Glutamatergic neuron (in vitro differentiated cells): Measurements from ENCODE around the gene GIGYF2. TPM values are rescaled to one million over a fixed set of nuclear protein-coding genes. Genes with fewer than 3 reads are reported as not detected.

Experiments
- DNase-seq: peaks from one replicate; pipeline ENCODE4 v3.0.0; 2022
- H3K27ac Mint-ChIP-seq: one replicate; pipeline ENCODE4 v1.8.0; 2020; ENCODE audit warnings: mild to moderate bottlenecking, mixed read lengths, inconsistent platforms; ENCODE audit not compliant: unreplicated experiment
- H3K27me3 Mint-ChIP-seq: one replicate; pipeline ENCODE4 v1.8.0; 2020; ENCODE audit warnings: mild to moderate bottlenecking, moderate library complexity, mixed read lengths, inconsistent platforms; ENCODE audit not compliant: unreplicated experiment
- H3K36me3 Mint-ChIP-seq: one replicate; pipeline ENCODE4 v1.8.0; 2020; ENCODE audit warnings: mild to moderate bottlenecking, mixed read lengths, inconsistent platforms; ENCODE audit not compliant: unreplicated experiment
- H3K4me1 Mint-ChIP-seq: one replicate; pipeline ENCODE4 v1.8.0; 2020; ENCODE audit warnings: mild to moderate bottlenecking, low read depth, mixed read lengths, inconsistent platforms; ENCODE audit not compliant: unreplicated experiment
- H3K4me3 Mint-ChIP-seq: one replicate; pipeline ENCODE4 v1.8.0; 2020; ENCODE audit warnings: mild to moderate bottlenecking, mixed read lengths, inconsistent platforms; ENCODE audit not compliant: unreplicated experiment
- H3K9me3 Mint-ChIP-seq: one replicate; pipeline ENCODE4 v1.8.0; 2020; ENCODE audit warnings: mild to moderate bottlenecking, moderate library complexity, mixed read lengths, inconsistent platforms; ENCODE audit not compliant: unreplicated experiment
- total RNA-seq: library from RNA; stranded (reverse); fragmentation: NEBNext Ultra II Directional; extraction: Animal tissue kit (Norgen Biotek cat#: 25700); gene quantifications from one replicate; pipeline ENCODE4 v1.2.1, GENCODE V29; 2021; ENCODE audit not compliant: unreplicated experiment
- TF ChIP-seq, protein P1 (sequence below): fragments of 200-600 bp; sonication (generic); IDR thresholded peaks from one replicate; pipeline ENCODE4 v1.5.0; 2021; ENCODE audit not compliant: partially characterized antibody, unreplicated experiment

The GIGYF2 gene
- total RNA-seq, 1 donor from 2014 or later, result 91.7 TPM

DNA sequence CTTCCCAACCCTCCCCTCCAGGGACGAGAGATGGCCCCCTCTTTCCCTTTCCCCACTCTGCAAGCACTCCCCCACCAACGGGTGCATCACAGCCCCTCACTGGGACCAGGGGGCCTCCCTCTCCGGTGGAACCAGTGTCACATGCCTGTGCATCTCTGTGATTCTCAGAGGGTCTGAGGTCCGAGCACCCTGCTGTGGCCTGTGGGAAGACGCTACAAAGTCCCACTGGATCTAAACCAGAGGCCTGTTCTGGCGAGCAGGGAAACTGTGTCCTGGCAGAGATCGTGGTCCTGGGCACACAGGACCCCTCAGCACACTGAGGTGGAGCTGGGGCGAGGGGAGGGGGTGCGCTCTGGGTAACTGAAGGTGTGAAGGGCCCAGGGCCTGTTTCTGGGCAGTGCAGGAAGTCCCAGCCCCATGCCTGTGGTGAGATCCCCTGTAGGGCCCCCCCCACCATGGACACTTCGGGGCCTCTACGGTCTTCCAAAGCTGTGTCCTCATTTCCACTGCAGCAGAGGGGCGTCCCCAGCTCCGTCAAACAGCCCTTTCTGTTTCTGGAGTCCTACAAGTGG lies 180.9 kb downstream of the GIGYF2 start:
- H3K9me3 Mint-ChIP-seq, result peaks cover 4% of the 10 kb centered on the region
- H3K4me1 Mint-ChIP-seq, result peaks cover 2% of the 10 kb centered on the region
- no peak overlapping the region for H3K4me3 Mint-ChIP-seq
- TF ChIP-seq, protein P1, sequence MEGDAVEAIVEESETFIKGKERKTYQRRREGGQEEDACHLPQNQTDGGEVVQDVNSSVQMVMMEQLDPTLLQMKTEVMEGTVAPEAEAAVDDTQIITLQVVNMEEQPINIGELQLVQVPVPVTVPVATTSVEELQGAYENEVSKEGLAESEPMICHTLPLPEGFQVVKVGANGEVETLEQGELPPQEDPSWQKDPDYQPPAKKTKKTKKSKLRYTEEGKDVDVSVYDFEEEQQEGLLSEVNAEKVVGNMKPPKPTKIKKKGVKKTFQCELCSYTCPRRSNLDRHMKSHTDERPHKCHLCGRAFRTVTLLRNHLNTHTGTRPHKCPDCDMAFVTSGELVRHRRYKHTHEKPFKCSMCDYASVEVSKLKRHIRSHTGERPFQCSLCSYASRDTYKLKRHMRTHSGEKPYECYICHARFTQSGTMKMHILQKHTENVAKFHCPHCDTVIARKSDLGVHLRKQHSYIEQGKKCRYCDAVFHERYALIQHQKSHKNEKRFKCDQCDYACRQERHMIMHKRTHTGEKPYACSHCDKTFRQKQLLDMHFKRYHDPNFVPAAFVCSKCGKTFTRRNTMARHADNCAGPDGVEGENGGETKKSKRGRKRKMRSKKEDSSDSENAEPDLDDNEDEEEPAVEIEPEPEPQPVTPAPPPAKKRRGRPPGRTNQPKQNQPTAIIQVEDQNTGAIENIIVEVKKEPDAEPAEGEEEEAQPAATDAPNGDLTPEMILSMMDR, result no peak
- no peak overlapping the region for H3K27ac Mint-ChIP-seq
- no peak for DNase-seq
- H3K27me3 Mint-ChIP-seq, result peaks cover 14% of the 10 kb centered on the region
- no peaks in the 10 kb centered on the region for H3K36me3 Mint-ChIP-seq

DNA sequence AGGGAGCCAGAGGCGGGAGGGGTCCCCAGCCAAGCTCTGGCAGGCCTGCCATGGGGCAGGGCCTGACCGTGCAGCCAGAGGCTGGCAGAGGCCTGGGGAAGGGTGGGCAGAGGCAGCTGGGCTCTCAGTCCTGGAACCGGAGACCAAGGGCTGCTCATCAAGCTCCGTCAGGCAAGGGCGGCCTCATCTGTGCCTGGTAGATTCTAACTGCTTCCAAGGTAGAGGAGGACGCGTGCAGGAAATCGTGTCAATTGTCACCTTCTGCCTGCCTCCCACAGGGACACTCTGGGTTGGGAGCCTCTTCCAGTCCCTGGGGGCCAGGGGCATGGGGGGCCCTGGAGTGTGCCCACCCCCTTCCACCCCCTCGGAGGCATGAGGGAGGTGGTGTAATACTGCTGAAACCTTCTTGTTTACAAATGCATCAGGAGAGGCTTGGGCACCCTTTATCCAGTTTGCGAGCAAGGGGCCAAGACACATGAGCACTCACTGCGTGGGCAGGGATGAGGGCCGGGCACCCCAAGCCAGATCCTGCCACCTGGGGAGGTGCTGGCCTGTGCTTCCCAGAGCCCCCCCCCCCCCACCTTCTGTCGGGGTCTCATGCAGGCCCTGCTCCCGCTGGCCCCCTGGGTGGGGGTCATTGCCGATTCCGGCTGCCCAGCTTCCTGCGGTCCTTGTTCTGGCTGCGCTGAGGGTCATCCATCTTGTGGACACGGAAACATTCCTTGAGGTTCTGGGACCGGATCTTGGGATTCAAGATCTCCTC lies 181.9 kb downstream of the GIGYF2 start:
- no peak overlapping the region for H3K27ac Mint-ChIP-seq
- TF ChIP-seq, protein P1, result no peak
- no peak overlapping the region for H3K4me3 Mint-ChIP-seq
- no peak for DNase-seq
- peaks cover 14% of the 10 kb centered on the region for H3K27me3 Mint-ChIP-seq
- peaks cover 4% of the 10 kb centered on the region for H3K9me3 Mint-ChIP-seq
- peaks cover 2% of the 10 kb centered on the region for H3K4me1 Mint-ChIP-seq
- H3K36me3 Mint-ChIP-seq, result no peaks in the 10 kb centered on the region

DNA sequence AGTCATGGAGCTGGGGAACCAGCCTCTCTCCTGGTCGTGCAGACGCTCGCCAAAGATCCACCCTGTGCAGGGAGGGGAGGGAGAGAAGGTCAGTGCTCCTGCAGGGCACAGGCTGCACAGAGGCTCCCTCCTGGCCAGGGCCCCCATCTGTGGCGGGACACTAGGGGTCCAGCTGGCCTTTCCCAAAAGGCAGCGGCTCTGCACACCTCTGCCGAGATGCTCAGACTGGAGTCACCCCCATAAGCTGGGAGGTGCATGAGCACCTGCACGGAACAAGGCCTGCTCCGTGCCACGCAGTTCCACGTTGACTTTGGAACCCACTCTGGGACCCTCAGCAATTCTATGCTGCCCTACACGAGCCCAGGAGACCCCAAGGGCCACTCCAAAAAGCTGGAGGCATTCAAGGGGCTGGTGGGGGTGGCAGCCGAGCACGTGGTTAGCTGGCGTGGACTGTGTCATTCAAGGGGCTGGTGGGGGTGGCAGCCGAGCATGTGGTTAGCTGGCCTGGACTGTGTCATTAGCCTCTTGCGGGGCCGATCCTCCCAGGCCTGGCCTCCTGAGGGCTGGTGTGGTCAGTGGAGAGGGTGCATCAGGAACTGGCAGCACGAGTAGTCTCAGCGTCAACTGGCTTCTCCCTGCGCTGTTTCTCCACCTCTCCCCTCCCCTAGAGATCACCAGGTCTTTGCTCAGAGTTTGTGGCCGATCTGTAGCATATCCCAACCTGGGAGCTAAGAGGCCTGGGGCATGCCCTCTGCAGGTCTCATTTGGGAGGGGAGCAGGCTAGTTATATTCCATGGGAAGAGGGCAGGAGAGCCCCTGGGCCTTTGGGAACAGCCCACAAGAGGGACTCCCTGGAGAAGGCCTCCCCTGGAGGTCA lies 182.7 kb downstream of the GIGYF2 start:
- TF ChIP-seq, protein P1, result no peak
- Mint-ChIP-seq H3K9me3 (peaks cover 6% of the 10 kb centered on the region), H3K4me1 (peaks cover 2% of the 10 kb centered on the region), H3K4me3 (no peak overlapping the region), H3K36me3 (no peaks in the 10 kb centered on the region), H3K27ac (no peak overlapping the region), H3K27me3 (peaks cover 14% of the 10 kb centered on the region)
- no peak for DNase-seq

DNA sequence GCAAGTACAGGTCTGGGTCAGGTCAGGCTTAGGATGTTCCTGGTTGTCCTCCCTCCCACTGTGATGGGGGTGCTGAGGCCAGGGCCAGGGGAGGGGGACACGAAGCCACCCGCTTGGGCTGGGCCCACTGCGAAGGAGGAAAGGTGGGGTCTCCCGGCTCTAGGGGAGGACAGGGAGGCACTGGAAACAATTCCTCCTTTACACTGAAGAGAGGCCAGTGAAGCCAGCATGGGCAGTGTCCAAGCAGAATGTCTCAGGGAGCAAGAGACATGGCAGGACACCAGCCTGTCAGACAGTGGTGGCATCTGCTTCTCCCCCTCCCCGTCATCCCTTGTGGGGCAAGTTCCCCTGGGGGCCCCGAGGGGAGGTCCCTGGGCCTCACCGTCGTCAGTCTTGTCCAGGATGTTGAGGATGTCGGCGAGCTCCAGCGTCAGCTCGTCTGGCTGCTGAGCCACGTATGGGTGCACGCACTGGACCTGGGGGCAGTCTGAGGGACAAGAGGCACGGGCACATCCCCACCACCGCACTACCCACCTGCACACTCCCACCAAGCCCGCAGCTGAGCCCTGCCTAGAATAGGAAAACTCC lies 183.7 kb downstream of the GIGYF2 start:
- Mint-ChIP-seq H3K27ac (no peak overlapping the region), H3K36me3 (no peaks in the 10 kb centered on the region)

More for the DNA sequence above, 183.7 kb downstream of the GIGYF2 start:
- TF ChIP-seq, protein P1, result no peak
- H3K4me3 Mint-ChIP-seq, result no peak overlapping the region
- DNase-seq, result no peak
- peaks cover 6% of the 10 kb centered on the region for H3K9me3 Mint-ChIP-seq
- peaks cover 2% of the 10 kb centered on the region for H3K4me1 Mint-ChIP-seq
- H3K27me3 Mint-ChIP-seq, result peaks cover 9% of the 10 kb centered on the region
